SH-SY5Y (cell line): ENCODE data around the gene ASMTL.

Source experiments
- GATA2 ChIP-seq: IDR thresholded peaks from 2 replicates; pipeline ENCODE4 v1.6.1; 2011; ENCODE audit warnings: mild to moderate bottlenecking, low read depth, low read length
- GATA3 ChIP-seq: IDR thresholded peaks from 2 replicates; pipeline ENCODE4 v1.6.1; 2011; ENCODE audit warnings: low read depth, mild to moderate bottlenecking, low read length, moderate library complexity

DNA sequence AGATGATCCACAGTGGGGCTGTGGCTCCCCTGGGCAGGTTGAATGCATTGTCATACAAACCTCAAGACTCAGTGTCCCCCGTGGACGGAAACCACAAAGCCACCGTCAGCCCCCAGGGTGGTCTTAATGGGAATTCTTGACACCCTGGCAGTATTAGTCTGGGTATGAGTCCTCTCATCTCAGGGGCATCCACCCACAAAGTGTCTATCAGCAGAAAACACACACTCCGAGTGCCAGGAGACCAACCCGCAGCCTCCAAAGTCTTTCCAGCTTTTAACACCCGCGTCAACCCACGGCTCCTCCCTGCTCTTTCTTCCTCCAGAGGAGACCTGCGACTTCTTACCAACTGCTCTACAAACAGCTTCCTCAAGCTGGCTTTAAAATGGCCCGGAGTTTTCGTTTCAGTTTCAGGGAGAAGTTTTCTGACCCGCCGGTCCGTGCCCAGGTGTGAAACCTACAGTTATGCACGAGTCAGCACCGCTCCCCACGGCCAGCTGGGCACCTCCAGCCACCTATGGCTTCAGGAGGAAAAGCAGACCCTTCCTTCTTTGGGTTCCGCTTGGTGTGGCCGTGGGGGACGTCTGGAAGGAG is 14.4 kb upstream of the ASMTL start:
- TF ChIP-seq GATA2, result no peak
- TF ChIP-seq GATA3, result no peak
